K562 (cell line): ENCODE data around the gene ATP6V0E2. TPM values are rescaled to one million over a fixed set of nuclear protein-coding genes. Genes with fewer than 3 reads are reported as not detected.

Experiments
- C11orf30 ChIP-seq: fragments of 450-650 bp; IDR thresholded peaks from 2 replicates; pipeline ENCODE4 v1.6.1; 2016; ENCODE audit warnings: low read depth, mild to moderate bottlenecking
- CEBPZ ChIP-seq: fragments of 150-350 bp; IDR thresholded peaks from 2 replicates; pipeline ENCODE4 v1.6.1; 2014; ENCODE audit warnings: low read depth, mild to moderate bottlenecking, low read length, borderline replicate concordance
- HDAC2 ChIP-seq: fragments of 450-650 bp; IDR thresholded peaks from 2 replicates; pipeline ENCODE4 v1.6.1; 2016; ENCODE audit warnings: mild to moderate bottlenecking
- MAFG ChIP-seq: fragments of 450-650 bp; conservative IDR thresholded peaks from 2 replicates; pipeline ENCODE4 v1.6.1; 2016; ENCODE audit warnings: missing genetic modification characterization, missing compliant biosample characterization
- MAFK ChIP-seq: IDR thresholded peaks from 2 replicates; pipeline ENCODE4 v1.6.1; 2011; ENCODE audit warnings: low read length, improper control_type of control experiment
- MXI1 ChIP-seq: IDR thresholded peaks from 2 replicates; pipeline ENCODE4 v1.6.1; 2011; ENCODE audit warnings: low read depth, mild to moderate bottlenecking, improper control_type of control experiment, low read length
- NFYB ChIP-seq: IDR thresholded peaks from 2 replicates; pipeline ENCODE4 v1.6.1; 2011; ENCODE audit warnings: mild to moderate bottlenecking, moderate library complexity; ENCODE audit not compliant: insufficient read length; ENCODE audit errors: extremely low read depth
- POLR2AphosphoS5 ChIP-seq: IDR thresholded peaks from 2 replicates; pipeline ENCODE4 v1.6.1; 2011; ENCODE audit warnings: mild to moderate bottlenecking, low read depth, low read length, moderate library complexity; ENCODE audit not compliant: control insufficient read depth, insufficient read depth
- SAP30 ChIP-seq: fragments of 200-600 bp; sonication (generic); IDR thresholded peaks from 2 replicates; pipeline ENCODE4 v1.6.1; 2012; ENCODE audit warnings: borderline replicate concordance, low read depth, mild to moderate bottlenecking, moderate library complexity, low read length, control low read depth, inconsistent platforms; ENCODE audit not compliant: insufficient read depth, poor library complexity, severe bottlenecking
- ZNF316 ChIP-seq: fragments of 450-650 bp; IDR thresholded peaks from 2 replicates; pipeline ENCODE4 v1.6.1; 2016
- ZNF75A ChIP-seq: fragments of 450-650 bp; formaldehyde crosslinking; IDR thresholded peaks from 2 replicates; pipeline ENCODE4 v1.4.0; 2020; ENCODE audit warnings: mild to moderate bottlenecking
- polyA plus RNA-seq, 8 experiments: library from polyadenylated mRNA; depleted of rRNA in 4 of 8; stranded (reverse) in 5 of 8; unstranded in 3 of 8; fragments of >200 nt; fragmentation: Nextera tagmentation in 2 of 8; fragmentation: Illumina TruSeq in 1 of 8; extraction: Ambion mirVana in 2 of 8; extraction: Trizol in 1 of 8; gene quantifications; 2 replicates each; pipeline versions ENCODE4 v1.2.1 to v1.2.3, GENCODE V29; 2011 to 2014; ENCODE audit warnings: inconsistent platforms in 1 of 8, missing spikeins in 1 of 8
- total RNA-seq, 7 experiments: library from RNA; depleted of rRNA in 6 of 7; stranded (reverse); fragments of >200 nt in 6 of 7; fragmentation: Illumina TruSeq in 2 of 7; extraction: Trizol in 2 of 7; gene quantifications; 2 replicates each; pipeline versions ENCODE4 v1.2.1 to v1.2.3, GENCODE V29; 2011 to 2021; ENCODE audit warnings: low replicate concordance in 1 of 7
- TF ChIP-seq, protein P1 (sequence below): fragments of 450-650 bp; IDR thresholded peaks from 2 replicates; pipeline ENCODE4 v1.6.1; 2016; ENCODE audit warnings: mild to moderate bottlenecking, moderate library complexity

The ATP6V0E2 gene
- total and polyA plus RNA-seq, 9 of the 15 experiments (the other 6 are each of a cell fraction or from before 2014, with no cell fraction given), result 0.55 to 18.5 (median 10.9) TPM

DNA sequence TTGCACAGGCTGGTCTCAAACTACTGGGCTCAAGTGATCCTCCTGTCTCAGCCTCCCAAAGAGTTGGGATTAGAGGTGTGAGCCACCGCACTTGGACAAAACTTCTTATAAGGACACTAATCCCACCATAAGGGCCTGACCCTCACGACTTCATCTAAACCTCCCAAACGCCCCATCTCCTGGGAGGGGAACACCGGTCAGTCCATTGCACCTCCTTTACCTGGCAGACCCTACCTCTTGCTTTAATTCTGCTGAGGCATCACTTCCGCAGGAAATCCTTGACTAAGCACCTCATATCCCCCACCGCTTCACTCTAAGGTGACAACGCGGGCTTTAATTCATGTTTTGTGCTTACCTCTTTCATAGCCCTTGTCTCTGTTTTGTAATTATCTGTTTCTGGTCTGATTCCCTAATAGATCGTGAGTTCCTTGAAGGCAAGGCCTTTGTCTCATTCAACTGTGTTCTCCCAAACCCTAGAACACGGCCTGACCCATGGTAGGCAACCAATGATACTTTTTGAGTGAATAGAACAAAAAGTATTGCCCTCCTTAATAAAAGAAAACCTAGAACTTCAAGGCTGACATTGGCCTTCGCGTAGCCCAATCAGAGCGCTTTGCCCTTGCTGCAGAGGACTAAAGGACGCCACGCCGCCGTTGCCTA is 36.1 kb upstream of the ATP6V0E2 start (continued):
- TF ChIP-seq, protein P1, sequence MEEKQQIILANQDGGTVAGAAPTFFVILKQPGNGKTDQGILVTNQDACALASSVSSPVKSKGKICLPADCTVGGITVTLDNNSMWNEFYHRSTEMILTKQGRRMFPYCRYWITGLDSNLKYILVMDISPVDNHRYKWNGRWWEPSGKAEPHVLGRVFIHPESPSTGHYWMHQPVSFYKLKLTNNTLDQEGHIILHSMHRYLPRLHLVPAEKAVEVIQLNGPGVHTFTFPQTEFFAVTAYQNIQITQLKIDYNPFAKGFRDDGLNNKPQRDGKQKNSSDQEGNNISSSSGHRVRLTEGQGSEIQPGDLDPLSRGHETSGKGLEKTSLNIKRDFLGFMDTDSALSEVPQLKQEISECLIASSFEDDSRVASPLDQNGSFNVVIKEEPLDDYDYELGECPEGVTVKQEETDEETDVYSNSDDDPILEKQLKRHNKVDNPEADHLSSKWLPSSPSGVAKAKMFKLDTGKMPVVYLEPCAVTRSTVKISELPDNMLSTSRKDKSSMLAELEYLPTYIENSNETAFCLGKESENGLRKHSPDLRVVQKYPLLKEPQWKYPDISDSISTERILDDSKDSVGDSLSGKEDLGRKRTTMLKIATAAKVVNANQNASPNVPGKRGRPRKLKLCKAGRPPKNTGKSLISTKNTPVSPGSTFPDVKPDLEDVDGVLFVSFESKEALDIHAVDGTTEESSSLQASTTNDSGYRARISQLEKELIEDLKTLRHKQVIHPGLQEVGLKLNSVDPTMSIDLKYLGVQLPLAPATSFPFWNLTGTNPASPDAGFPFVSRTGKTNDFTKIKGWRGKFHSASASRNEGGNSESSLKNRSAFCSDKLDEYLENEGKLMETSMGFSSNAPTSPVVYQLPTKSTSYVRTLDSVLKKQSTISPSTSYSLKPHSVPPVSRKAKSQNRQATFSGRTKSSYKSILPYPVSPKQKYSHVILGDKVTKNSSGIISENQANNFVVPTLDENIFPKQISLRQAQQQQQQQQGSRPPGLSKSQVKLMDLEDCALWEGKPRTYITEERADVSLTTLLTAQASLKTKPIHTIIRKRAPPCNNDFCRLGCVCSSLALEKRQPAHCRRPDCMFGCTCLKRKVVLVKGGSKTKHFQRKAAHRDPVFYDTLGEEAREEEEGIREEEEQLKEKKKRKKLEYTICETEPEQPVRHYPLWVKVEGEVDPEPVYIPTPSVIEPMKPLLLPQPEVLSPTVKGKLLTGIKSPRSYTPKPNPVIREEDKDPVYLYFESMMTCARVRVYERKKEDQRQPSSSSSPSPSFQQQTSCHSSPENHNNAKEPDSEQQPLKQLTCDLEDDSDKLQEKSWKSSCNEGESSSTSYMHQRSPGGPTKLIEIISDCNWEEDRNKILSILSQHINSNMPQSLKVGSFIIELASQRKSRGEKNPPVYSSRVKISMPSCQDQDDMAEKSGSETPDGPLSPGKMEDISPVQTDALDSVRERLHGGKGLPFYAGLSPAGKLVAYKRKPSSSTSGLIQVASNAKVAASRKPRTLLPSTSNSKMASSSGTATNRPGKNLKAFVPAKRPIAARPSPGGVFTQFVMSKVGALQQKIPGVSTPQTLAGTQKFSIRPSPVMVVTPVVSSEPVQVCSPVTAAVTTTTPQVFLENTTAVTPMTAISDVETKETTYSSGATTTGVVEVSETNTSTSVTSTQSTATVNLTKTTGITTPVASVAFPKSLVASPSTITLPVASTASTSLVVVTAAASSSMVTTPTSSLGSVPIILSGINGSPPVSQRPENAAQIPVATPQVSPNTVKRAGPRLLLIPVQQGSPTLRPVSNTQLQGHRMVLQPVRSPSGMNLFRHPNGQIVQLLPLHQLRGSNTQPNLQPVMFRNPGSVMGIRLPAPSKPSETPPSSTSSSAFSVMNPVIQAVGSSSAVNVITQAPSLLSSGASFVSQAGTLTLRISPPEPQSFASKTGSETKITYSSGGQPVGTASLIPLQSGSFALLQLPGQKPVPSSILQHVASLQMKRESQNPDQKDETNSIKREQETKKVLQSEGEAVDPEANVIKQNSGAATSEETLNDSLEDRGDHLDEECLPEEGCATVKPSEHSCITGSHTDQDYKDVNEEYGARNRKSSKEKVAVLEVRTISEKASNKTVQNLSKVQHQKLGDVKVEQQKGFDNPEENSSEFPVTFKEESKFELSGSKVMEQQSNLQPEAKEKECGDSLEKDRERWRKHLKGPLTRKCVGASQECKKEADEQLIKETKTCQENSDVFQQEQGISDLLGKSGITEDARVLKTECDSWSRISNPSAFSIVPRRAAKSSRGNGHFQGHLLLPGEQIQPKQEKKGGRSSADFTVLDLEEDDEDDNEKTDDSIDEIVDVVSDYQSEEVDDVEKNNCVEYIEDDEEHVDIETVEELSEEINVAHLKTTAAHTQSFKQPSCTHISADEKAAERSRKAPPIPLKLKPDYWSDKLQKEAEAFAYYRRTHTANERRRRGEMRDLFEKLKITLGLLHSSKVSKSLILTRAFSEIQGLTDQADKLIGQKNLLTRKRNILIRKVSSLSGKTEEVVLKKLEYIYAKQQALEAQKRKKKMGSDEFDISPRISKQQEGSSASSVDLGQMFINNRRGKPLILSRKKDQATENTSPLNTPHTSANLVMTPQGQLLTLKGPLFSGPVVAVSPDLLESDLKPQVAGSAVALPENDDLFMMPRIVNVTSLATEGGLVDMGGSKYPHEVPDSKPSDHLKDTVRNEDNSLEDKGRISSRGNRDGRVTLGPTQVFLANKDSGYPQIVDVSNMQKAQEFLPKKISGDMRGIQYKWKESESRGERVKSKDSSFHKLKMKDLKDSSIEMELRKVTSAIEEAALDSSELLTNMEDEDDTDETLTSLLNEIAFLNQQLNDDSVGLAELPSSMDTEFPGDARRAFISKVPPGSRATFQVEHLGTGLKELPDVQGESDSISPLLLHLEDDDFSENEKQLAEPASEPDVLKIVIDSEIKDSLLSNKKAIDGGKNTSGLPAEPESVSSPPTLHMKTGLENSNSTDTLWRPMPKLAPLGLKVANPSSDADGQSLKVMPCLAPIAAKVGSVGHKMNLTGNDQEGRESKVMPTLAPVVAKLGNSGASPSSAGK, result peak; percentile 34; the same call in 1 of the 2 replicates
- TF ChIP-seq SAP30 (peak; percentile 52), C11orf30 (peak; percentile 71), NFYB (peak; percentile 93), MAFG (tag) (peak; percentile 63), ZNF316 (peak; percentile 88), MXI1 (peak; percentile 90; the same call in 1 of the 2 replicates), MAFK (peak; percentile 53; the same call in 1 of the 2 replicates), HDAC2 (0 out of 2 replicates have a peak, but pooled peaks have one; percentile 11), CEBPZ (0 out of 2 replicates have a peak, but pooled peaks have one; percentile 18), ZNF75A (CRISPR knock-in tag) (no peak), POLR2AphosphoS5 (no peak)
